Sigmoid colon (tissue), 7 donors: ENCODE results near the gene ARNT2. TPM values are rescaled to one million over a fixed set of nuclear protein-coding genes. Genes with fewer than 3 reads are reported as not detected.

Experiments
- DNase-seq: peaks from one replicate; pipeline ENCODE4 v3.0.0-alpha.2; 2019
- H3K27ac ChIP-seq, 4 donors: fragments of 200-600 bp; sonication (generic); one replicate each; pipeline ENCODE4 v1.5.1; 2016 to 2019; ENCODE audit warnings: mild to moderate bottlenecking in 1 of 4
- H3K27me3 ChIP-seq, 3 donors: fragments of 200-600 bp; sonication (generic); one replicate each; pipeline ENCODE4 v1.5.1; 2019; ENCODE audit warnings: mild to moderate bottlenecking in 1 of 3
- H3K36me3 ChIP-seq, 4 donors: fragments of 200-600 bp; sonication (generic); one replicate each; pipeline ENCODE4 v1.5.1; 2016 to 2019
- H3K4me1 ChIP-seq, 4 donors: fragments of 200-600 bp; sonication (generic); one replicate each; pipeline ENCODE4 v1.5.1; 2017 to 2019
- H3K4me3 ChIP-seq, 4 donors: fragments of 200-600 bp; sonication (generic); one replicate each; pipeline ENCODE4 v1.5.1; 2017 to 2019; ENCODE audit warnings: mild to moderate bottlenecking in 2 of 4, moderate library complexity in 1 of 4
- H3K9me3 ChIP-seq, 4 donors: fragments of 200-600 bp in 3 of 4; sonication (generic) in 3 of 4; one replicate each; pipeline versions ENCODE4 v1.5.1 to v1.6.1; 2013 to 2019
- EP300 ChIP-seq, 4 donors: sonication (generic); formaldehyde crosslinking; IDR thresholded peaks; one replicate each; pipeline ENCODE4 v1.6.1; 2017; ENCODE audit warnings: antibody characterized with exemption in 4 of 4
- POLR2A ChIP-seq, 2 donors: fragments of 450-650 bp; IDR thresholded peaks; one replicate each; pipeline ENCODE4 v1.6.1; 2016; ENCODE audit warnings: antibody characterized with exemption in 2 of 2, mild to moderate bottlenecking in 2 of 2, moderate library complexity in 2 of 2
- POLR2AphosphoS5 ChIP-seq, 4 donors: sonication (generic); formaldehyde crosslinking; IDR thresholded peaks; one replicate each; pipeline ENCODE4 v1.6.1; 2017; ENCODE audit warnings: antibody characterized with exemption in 4 of 4
- WGBS, 2 donors: extraction: QIAGEN DNeasy Blood & Tissue Kit; methylation state at CpG; one replicate each; pipeline ENCODE4 v1.1.7; 2013; 5-methylcytosine and 5-hydroxymethylcytosine counted together
- intact Hi-C: fragments of 100-400 bp; cut with DNase I; formaldehyde crosslinking; loops from one replicate; pipeline ENCODE4 v1.15.1; 2023
- polyA plus RNA-seq, 3 donors: library from polyadenylated mRNA; stranded (reverse); fragments of 200-250 nt; gene quantifications; one replicate each; pipeline ENCODE4 v1.2.3, GENCODE V29; 2013
- total RNA-seq, 4 donors: library from RNA; depleted of rRNA; stranded (reverse); fragments of >200 nt; gene quantifications; one replicate each; pipeline ENCODE4 v1.1.0, GENCODE V29; 2016
- TF ChIP-seq, protein P1 (sequence below), 4 experiments: fragments of 450-650 bp in 3 of 4; fragments of 200-600 bp in 1 of 4; IDR thresholded peaks; one replicate each; pipeline ENCODE4 v1.5.1; 2016 to 2019; ENCODE audit warnings: antibody characterized with exemption in 4 of 4, mild to moderate bottlenecking in 3 of 4, moderate library complexity in 2 of 4
- donor health status: healthy with polysubstance abuse.
- donor health status: Bipolar disorder and iron deficiency.
- donor health status: healthy.

ARNT2 gene
- total and polyA plus RNA-seq, 7 donors: 1.2 to 16.1 (median 4.3) TPM

DNA sequence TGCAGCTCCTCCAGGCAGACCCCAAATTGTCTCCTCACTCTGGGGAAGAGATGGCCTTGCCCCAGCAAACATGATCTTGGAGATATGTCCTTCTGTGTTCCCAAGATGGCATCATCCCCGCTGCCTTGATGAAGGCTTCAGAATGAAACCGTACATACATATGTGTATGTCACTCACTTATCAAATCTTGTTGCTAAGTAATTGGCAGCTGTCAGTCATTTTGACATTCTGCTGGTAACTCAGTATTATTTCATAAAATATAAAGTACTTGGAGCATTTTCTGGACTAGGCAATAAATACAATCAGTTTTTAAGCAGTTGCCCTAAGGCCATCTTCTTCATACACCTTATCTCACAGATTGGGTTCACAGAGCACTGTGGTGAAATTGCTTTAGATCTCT lies 62.4 kb downstream of the ARNT2 start:
- DNase-seq: no peak
- Histone ChIP-seq H3K4me3 (no peak overlapping the region), H3K9me3 (no peaks in the 10 kb centered on the region), H3K27ac (no peak overlapping the region), H3K36me3 (peaks cover 0 to 16% (median 0%) of the 10 kb centered on the region in 4 donors), H3K27me3 (no peaks in the 10 kb centered on the region), H3K4me1 (no peaks in the 10 kb centered on the region)
- intact Hi-C loops: no loop called here
- TF ChIP-seq, protein P1, sequence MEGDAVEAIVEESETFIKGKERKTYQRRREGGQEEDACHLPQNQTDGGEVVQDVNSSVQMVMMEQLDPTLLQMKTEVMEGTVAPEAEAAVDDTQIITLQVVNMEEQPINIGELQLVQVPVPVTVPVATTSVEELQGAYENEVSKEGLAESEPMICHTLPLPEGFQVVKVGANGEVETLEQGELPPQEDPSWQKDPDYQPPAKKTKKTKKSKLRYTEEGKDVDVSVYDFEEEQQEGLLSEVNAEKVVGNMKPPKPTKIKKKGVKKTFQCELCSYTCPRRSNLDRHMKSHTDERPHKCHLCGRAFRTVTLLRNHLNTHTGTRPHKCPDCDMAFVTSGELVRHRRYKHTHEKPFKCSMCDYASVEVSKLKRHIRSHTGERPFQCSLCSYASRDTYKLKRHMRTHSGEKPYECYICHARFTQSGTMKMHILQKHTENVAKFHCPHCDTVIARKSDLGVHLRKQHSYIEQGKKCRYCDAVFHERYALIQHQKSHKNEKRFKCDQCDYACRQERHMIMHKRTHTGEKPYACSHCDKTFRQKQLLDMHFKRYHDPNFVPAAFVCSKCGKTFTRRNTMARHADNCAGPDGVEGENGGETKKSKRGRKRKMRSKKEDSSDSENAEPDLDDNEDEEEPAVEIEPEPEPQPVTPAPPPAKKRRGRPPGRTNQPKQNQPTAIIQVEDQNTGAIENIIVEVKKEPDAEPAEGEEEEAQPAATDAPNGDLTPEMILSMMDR (IDR thresholded peaks at IDR 0.05): no peak
- no peak for TF ChIP-seq POLR2A (IDR thresholded peaks at IDR 0.05)
- TF ChIP-seq POLR2AphosphoS5 (IDR thresholded peaks at IDR 0.05): no peak
- TF ChIP-seq EP300 (IDR thresholded peaks at IDR 0.05): no peak
- 96 to 97% methylated on average over 2 of the region's 2 CpGs for WGBS, 2 donors

DNA sequence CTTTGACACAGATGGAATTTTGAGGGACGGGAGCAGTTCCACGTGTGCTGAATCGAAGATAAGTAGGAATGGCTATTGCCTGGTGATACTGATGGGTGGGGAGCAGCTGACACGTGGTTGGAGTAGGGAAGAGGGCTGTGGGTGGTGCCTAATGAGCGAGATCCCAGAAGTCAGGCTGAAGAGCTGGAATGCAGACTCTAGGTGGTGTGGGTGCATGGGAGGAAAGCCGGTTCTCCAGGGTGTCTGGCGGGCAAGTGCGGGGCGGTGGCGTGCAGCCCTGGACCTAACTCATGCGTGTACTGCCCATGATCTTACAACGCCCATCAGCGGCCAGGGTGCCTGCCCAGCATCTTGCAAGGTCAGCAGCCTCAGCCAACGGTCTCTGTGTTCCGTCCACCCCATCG lies 63.1 kb downstream of the ARNT2 start:
- intact Hi-C loops: no loop called here
- WGBS, 2 donors: 77 to 85% methylated on average over 16 of the region's 16 CpGs
- H3K4me1 ChIP-seq: no peaks in the 10 kb centered on the region

DNA sequence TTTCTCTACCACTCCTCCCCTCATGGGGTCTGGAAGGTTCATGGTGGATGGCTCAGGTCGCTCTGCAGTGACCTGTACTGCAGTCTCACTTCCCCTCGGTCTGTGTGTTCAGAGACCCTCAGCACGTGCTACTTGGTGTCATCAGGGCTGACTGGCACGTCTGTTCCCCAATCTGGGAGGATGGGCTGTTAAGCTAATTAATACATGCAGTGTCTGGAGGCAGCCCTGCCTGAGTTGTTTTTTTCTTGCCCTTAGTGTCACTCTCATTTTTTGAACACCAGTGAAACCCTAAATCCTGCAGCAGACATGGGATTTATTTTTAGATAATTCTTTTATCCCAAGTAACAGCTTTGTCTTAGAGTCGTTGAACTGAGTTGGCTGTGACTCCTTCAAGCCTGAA lies 64.6 kb downstream of the ARNT2 start:
- intact Hi-C loops: no loop called here
- Histone ChIP-seq H3K36me3 (peaks cover 0 to 16% (median 0%) of the 10 kb centered on the region in 4 donors), H3K27ac (no peak overlapping the region), H3K4me1 (no peaks in the 10 kb centered on the region), H3K4me3 (no peak overlapping the region), H3K9me3 (no peaks in the 10 kb centered on the region), H3K27me3 (no peaks in the 10 kb centered on the region)
- TF ChIP-seq EP300 (IDR thresholded peaks at IDR 0.05) (no peak), POLR2AphosphoS5 (IDR thresholded peaks at IDR 0.05) (no peak), POLR2A (IDR thresholded peaks at IDR 0.05) (no peak)
- TF ChIP-seq, protein P1 (IDR thresholded peaks at IDR 0.05): no peak
- 74 to 85% methylated on average over 5 of the region's 5 CpGs for WGBS, 2 donors
- DNase-seq: no peak

More for the DNA sequence above, 63.1 kb downstream of the ARNT2 start:
- Histone ChIP-seq H3K4me3 (no peak overlapping the region), H3K36me3 (peaks cover 0 to 16% (median 0%) of the 10 kb centered on the region in 4 donors), H3K27ac (no peak overlapping the region), H3K27me3 (no peaks in the 10 kb centered on the region), H3K9me3 (no peaks in the 10 kb centered on the region)
- no peak for DNase-seq
- TF ChIP-seq EP300 (IDR thresholded peaks at IDR 0.05) (no peak), POLR2A (IDR thresholded peaks at IDR 0.05) (no peak), POLR2AphosphoS5 (IDR thresholded peaks at IDR 0.05) (no peak)
- TF ChIP-seq, protein P1 (IDR thresholded peaks at IDR 0.05): no peak

DNA sequence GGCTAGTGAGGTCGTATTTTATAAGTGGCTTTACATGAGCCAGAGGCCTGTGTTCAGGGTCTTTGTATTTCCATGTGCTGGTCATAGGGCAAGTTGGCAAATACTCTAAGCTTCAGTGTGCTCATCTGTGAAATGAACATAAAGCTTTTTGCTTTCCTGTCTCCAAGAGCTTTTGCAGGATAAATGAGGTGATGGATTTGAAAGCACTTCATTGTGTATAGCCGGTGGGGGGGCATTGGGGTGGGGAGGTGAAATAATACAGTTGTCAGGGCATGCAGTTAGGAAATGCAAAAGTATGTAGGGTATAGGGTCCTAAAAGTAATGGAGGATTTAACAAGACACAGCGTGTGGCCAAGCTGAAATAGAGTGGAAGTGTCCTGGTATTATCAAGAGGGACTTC lies 67.7 kb downstream of the ARNT2 start:
- no peaks in the 10 kb centered on the region for H3K4me1 ChIP-seq
- TF ChIP-seq POLR2A (IDR thresholded peaks at IDR 0.05): no peak
- intact Hi-C loops: no loop called here
- H3K27me3 ChIP-seq: no peaks in the 10 kb centered on the region
- no peak overlapping the region for H3K4me3 ChIP-seq
- no peak for DNase-seq
- no peaks in the 10 kb centered on the region for H3K9me3 ChIP-seq
- H3K36me3 ChIP-seq: peaks cover 0 to 21% (median 0%) of the 10 kb centered on the region in 4 donors
- no peak overlapping the region for H3K27ac ChIP-seq
- 90 to 91% methylated on average over 3 of the region's 3 CpGs for WGBS, 2 donors

DNA sequence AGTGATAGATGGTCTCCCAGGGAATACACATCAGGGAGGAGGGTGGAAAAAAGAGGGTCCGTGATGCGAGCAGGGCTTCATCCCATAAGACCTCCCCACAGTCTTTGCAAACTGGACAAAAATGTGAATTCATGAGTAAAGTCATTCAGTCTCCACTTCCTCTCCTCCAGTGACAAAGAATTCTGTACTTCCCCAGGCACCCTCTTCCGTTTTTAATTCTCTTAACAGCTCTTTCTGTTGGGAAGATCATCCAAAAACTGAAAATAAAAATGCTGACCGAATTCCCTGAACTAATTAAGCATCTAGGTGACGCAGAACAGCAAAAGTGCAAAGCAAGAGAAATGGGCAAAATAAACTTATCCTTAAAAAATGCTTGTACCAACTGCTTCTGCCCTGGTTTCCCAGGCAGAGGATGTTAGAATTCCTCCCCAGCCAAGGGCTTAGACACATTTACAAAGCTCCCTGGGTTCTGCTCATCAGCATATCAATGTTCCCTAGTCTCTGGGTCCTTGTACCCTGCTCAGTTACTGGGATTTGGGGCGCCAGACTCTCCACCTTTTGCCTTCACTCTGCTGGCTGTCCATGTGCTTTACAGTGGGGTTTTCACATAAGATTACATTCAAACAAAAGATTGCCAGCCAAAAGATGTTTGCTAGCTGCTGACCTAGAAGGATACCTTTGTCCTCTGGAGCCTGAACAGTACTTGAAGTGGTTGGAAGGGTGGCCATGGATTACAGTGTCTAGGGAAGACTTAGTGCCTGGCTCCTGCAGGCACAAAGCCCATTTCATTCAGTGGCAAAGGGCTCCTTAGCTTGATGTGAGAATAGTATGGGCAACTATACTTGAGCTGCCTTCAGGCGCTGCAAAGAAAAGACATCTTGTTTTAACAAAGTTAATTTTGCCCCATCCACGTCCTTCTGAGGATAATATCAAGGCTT lies 69.4 kb downstream of the ARNT2 start:
- TF ChIP-seq, protein P1 (IDR thresholded peaks at IDR 0.05): no peak
- TF ChIP-seq EP300 (IDR thresholded peaks at IDR 0.05) (no peak), POLR2A (IDR thresholded peaks at IDR 0.05) (no peak), POLR2AphosphoS5 (IDR thresholded peaks at IDR 0.05) (no peak)
- Histone ChIP-seq H3K27ac (no peak overlapping the region), H3K36me3 (peaks cover 0 to 21% (median 0%) of the 10 kb centered on the region in 4 donors), H3K9me3 (no peaks in the 10 kb centered on the region), H3K27me3 (no peaks in the 10 kb centered on the region), H3K4me1 (no peaks in the 10 kb centered on the region), H3K4me3 (no peak overlapping the region)
- no peak for DNase-seq
- intact Hi-C loops: no loop called here
- 71 to 88% methylated on average over 8 of the region's 8 CpGs for WGBS, 2 donors
